PFSK-1 (cell line): ENCODE data around the gene GNB1.

Experiments used
- FOXP2 ChIP-seq: optimal IDR thresholded peaks from 2 replicates; pipeline ENCODE3; 2011; ENCODE audit warnings: borderline replicate concordance, control low read depth, inconsistent platforms; ENCODE audit not compliant: insufficient read depth; ENCODE audit errors: extremely low read length, extremely low read depth
- POLR2AphosphoS5 ChIP-seq: IDR thresholded peaks from 2 replicates; pipeline ENCODE4 v1.6.1; 2012; ENCODE audit warnings: low read depth, mild to moderate bottlenecking, control low read depth, low read length, moderate library complexity
- REST ChIP-seq, 2 experiments: IDR thresholded peaks; 2 replicates each; pipeline versions ENCODE4 v1.6.1 to v1.8.0; 2011 to 2012; ENCODE audit warnings: low read depth in 2 of 2, low read length in 2 of 2, control low read depth in 1 of 2, inconsistent platforms in 1 of 2, mild to moderate bottlenecking in 1 of 2, moderate library complexity in 1 of 2; ENCODE audit not compliant: insufficient read depth in 1 of 2
- SIN3A ChIP-seq: IDR thresholded peaks from 2 replicates; pipeline ENCODE4 v1.6.1; 2012; ENCODE audit warnings: mild to moderate bottlenecking, low read length, moderate library complexity, borderline replicate concordance; ENCODE audit not compliant: insufficient read depth
- TAF1 ChIP-seq: IDR thresholded peaks from 2 replicates; pipeline ENCODE4 v1.6.1; 2012; ENCODE audit warnings: low read length, control low read depth, borderline replicate concordance; ENCODE audit not compliant: insufficient read depth

The GNB1 gene

GRCh38 chr1:1827089-1827848 lies 63.6 kb downstream of the GNB1 start:
- TF ChIP-seq POLR2AphosphoS5 = no peak
- TF ChIP-seq FOXP2 = no peak
- no peak for TF ChIP-seq SIN3A
- no peak for TF ChIP-seq REST (IDR thresholded peaks at IDR 0.05; ENCODE audit: insufficient read depth in 1 of 2, low read depth in 2 of 2, low read length in 2 of 2)
- TF ChIP-seq TAF1 = no peak

GRCh38 chr1:1826356-1827088 lies 64.4 kb downstream of the GNB1 start:
- TF ChIP-seq TAF1 = no peak
- TF ChIP-seq SIN3A = no peak
- TF ChIP-seq REST (IDR thresholded peaks at IDR 0.05; ENCODE audit: insufficient read depth in 1 of 2, low read depth in 2 of 2, low read length in 2 of 2) = no peak
- TF ChIP-seq POLR2AphosphoS5 = no peak
- TF ChIP-seq FOXP2 = no peak

- no peak for TF ChIP-seq POLR2AphosphoS5
Observed at GRCh38 chr1:1825217-1825616, 65.7 kb downstream of the GNB1 start.

- TF ChIP-seq FOXP2 (no peak), REST (IDR thresholded peaks at IDR 0.05; ENCODE audit: insufficient read depth in 1 of 2, low read depth in 2 of 2, low read length in 2 of 2) (no peak), TAF1 (no peak), POLR2AphosphoS5 (no peak), SIN3A (no peak)
Observed at GRCh38 chr1:1819762-1820161, 71.1 kb downstream of the GNB1 start.

- TF ChIP-seq TAF1 = no peak
- no peak for TF ChIP-seq SIN3A
- no peak for TF ChIP-seq REST (IDR thresholded peaks at IDR 0.05; ENCODE audit: insufficient read depth in 1 of 2, low read depth in 2 of 2, low read length in 2 of 2)
- no peak for TF ChIP-seq POLR2AphosphoS5
- no peak for TF ChIP-seq FOXP2
Observed at GRCh38 chr1:1817221-1817620, 73.7 kb downstream of the GNB1 start.
